ENCODE data around the gene LRTM1. TPM values are rescaled to one million over a fixed set of nuclear protein-coding genes. Genes with fewer than 3 reads are reported as not detected.

Gene LRTM1
- total RNA-seq, 2 donors from 2014 or later = not detected

DNA sequence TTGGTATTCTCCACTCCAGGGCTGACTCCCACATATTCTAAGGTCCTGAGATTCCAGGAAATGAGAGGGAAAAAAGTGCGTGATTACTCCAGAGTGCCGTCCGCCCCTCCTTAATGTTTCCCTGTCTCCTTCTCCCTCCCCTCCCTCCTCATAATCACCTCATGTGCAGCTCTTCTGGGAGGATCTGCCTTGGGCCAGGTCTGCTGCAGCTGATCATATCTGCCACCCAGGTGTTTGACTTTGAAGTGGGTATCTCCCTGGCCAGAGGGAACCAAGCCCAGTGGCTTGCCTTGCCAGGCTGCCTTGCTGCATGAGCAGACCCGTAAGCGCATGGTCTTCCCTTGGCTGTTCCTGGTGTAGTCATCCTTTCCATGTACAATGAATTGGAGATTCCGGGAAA lies 28.1 kb upstream of the LRTM1 start:
- ATAC-seq (no peak), DNase-seq (no peak)
- no peaks in the 10 kb centered on the region for H3K9me3 ChIP-seq (ENCODE audit: control insufficient read depth, low read length, poor library complexity, severe bottlenecking)
- Mint-ChIP-seq H3K27me3 (no peaks in the 10 kb centered on the region), H3K4me3 (no peak overlapping the region), H3K36me3 (ENCODE audit: low read depth) (no peaks in the 10 kb centered on the region), H3K4me1 (no peaks in the 10 kb centered on the region), H3K27ac (no peak overlapping the region)

DNA sequence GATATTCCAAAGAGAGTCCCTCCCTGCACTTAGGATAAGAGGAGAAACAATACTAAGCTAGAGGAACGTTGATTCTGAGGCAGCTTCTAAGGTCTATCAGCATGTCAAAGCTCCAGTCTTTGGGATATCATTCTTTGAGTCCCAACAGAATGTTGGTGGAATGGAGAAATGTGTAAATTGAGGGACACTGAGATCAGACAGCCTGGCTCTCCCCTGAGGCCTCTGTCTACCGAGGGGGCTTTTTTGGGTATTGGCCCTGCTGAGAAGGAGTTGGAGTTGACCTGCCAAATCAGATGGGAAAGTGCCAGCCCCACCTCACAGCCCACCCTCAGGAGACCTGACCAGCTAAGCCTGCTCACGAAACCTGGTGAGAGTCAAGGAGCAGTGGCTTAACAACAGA lies 27.6 kb upstream of the LRTM1 start:
- Mint-ChIP-seq H3K36me3 (ENCODE audit: low read depth) (no peaks in the 10 kb centered on the region), H3K4me3 (no peak overlapping the region), H3K4me1 (no peaks in the 10 kb centered on the region), H3K27me3 (no peaks in the 10 kb centered on the region), H3K27ac (no peak overlapping the region)
- DNase-seq (no peak), ATAC-seq (no peak)
- no peaks in the 10 kb centered on the region for H3K9me3 ChIP-seq (ENCODE audit: control insufficient read depth, low read length, poor library complexity, severe bottlenecking)

GRCh38 chr3:54954521-54954920 lies 26.7 kb upstream of the LRTM1 start:
- ATAC-seq = no peak
- no peak for DNase-seq
- H3K36me3 Mint-ChIP-seq (ENCODE audit: low read depth) = no peaks in the 10 kb centered on the region
- no peak overlapping the region for H3K4me3 Mint-ChIP-seq
- H3K27me3 Mint-ChIP-seq = no peaks in the 10 kb centered on the region
- no peak overlapping the region for H3K27ac Mint-ChIP-seq
- H3K4me1 Mint-ChIP-seq = no peaks in the 10 kb centered on the region
- no peaks in the 10 kb centered on the region for H3K9me3 ChIP-seq (ENCODE audit: control insufficient read depth, low read length, poor library complexity, severe bottlenecking)

DNA sequence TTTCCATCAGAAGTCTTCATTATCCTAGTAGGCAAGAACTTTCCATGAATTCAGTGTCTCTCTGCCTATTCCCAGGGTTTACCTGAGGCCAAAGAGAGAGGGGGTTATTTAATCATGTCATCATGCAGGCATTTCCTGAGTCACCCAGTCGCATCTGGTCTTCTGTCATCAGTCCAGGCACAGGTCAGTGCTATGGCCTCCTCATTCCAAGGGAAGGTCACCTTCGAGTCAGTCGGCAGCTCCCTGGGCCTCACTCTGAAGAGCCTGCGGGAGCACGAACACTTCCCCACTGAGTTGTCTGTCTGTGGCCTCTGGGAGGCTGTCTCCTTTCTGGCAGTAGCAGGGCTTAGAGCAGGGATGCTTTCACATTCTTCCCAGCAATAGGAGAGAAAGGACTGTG lies 26.2 kb upstream of the LRTM1 start:
- Mint-ChIP-seq H3K36me3 (ENCODE audit: low read depth) (no peaks in the 10 kb centered on the region), H3K4me1 (no peaks in the 10 kb centered on the region), H3K4me3 (no peak overlapping the region), H3K27me3 (no peaks in the 10 kb centered on the region), H3K27ac (no peak overlapping the region)
- no peak for DNase-seq
- H3K9me3 ChIP-seq (ENCODE audit: control insufficient read depth, low read length, poor library complexity, severe bottlenecking) = no peaks in the 10 kb centered on the region
- no peak for ATAC-seq

- no peak overlapping the region for H3K27ac Mint-ChIP-seq
- H3K27me3 Mint-ChIP-seq = no peaks in the 10 kb centered on the region
- no peak overlapping the region for H3K4me3 Mint-ChIP-seq
- no peak for ATAC-seq
- H3K4me1 Mint-ChIP-seq = no peaks in the 10 kb centered on the region
- DNase-seq = no peak
- no peaks in the 10 kb centered on the region for H3K36me3 Mint-ChIP-seq (ENCODE audit: low read depth)
- no peaks in the 10 kb centered on the region for H3K9me3 ChIP-seq (ENCODE audit: control insufficient read depth, low read length, poor library complexity, severe bottlenecking)
Observed at GRCh38 chr3:54951405-54951804, 23.5 kb upstream of the LRTM1 start.

GRCh38 chr3:54950391-54951003 lies 22.6 kb upstream of the LRTM1 start:
- ATAC-seq = no peak
- H3K27me3 Mint-ChIP-seq = no peaks in the 10 kb centered on the region
- H3K4me1 Mint-ChIP-seq = no peaks in the 10 kb centered on the region
- no peaks in the 10 kb centered on the region for H3K36me3 Mint-ChIP-seq (ENCODE audit: low read depth)
- H3K4me3 Mint-ChIP-seq = no peak overlapping the region
- no peak overlapping the region for H3K27ac Mint-ChIP-seq
- no peak for DNase-seq
- no peaks in the 10 kb centered on the region for H3K9me3 ChIP-seq (ENCODE audit: control insufficient read depth, low read length, poor library complexity, severe bottlenecking)

DNA sequence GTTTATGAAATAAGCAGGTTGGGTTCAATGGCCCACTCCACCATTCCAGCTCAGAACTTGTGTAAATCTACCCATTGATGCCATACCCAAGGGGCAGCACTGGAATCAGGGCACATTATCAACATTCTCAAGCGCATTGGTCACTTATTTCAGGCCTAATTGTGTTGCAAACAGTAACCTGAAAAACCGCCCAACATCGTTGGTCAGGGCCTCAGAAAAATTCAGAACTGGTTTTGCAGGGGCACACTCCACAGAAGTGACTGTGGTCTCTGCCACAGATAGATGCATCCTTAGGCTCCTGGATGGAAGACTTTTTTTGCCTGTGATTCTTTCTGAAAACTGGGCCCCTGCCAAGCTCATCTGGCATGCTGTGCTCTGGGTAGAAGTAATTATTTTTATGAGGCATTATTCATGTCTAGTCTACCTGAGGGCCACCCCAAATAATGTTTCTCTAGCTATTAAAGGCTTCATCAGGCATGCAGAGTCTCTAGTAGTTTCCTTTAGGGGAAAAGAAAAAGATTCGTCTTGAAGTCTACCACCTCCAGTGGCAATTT lies 21.7 kb upstream of the LRTM1 start:
- Mint-ChIP-seq H3K27ac (no peak overlapping the region), H3K36me3 (ENCODE audit: low read depth) (no peaks in the 10 kb centered on the region), H3K27me3 (no peaks in the 10 kb centered on the region), H3K4me1 (no peaks in the 10 kb centered on the region), H3K4me3 (no peak overlapping the region)
- ATAC-seq (no peak), DNase-seq (no peak)
- no peaks in the 10 kb centered on the region for H3K9me3 ChIP-seq (ENCODE audit: control insufficient read depth, low read length, poor library complexity, severe bottlenecking)

DNA sequence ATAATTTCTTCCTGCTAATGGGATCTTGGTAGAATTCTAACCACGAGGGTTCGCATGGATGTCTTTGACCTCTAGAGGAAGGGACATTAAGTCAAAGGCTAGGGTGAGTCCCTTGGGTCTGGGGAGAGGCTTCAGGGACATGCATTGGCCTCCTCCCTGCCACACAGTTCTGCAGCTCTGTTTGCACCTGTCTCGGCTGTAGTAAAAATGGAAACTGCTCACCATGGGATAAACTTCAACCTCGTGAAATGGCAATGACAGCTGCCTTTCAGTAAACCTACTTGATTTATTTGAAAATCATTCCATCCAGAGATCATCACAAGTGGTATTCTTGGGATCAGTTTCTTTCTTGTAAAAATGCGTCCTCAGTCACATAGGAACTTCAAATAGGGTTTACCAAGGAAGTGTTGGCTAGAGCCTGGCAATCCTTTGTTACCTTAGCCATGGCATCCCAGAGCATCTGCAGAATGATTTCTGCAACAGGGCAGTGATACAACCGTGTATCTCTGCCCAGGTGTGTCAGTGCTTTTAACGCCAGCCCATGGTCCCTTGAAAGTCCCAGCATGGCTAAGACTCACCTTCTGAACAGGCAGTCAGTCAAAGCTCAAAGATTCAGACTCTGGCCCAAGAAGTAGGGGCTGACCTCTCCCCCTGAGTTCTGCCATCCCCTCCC lies 14.0 kb upstream of the LRTM1 start:
- Mint-ChIP-seq H3K4me1 (no peaks in the 10 kb centered on the region), H3K4me3 (no peak overlapping the region), H3K36me3 (ENCODE audit: low read depth) (no peaks in the 10 kb centered on the region), H3K27ac (no peak overlapping the region), H3K27me3 (no peaks in the 10 kb centered on the region)
- H3K9me3 ChIP-seq (ENCODE audit: control insufficient read depth, low read length, poor library complexity, severe bottlenecking) = no peaks in the 10 kb centered on the region
- no peak for ATAC-seq
- no peak for DNase-seq

- ATAC-seq = no peak
- H3K36me3 Mint-ChIP-seq (ENCODE audit: low read depth) = no peaks in the 10 kb centered on the region
- no peak for DNase-seq
- H3K27me3 Mint-ChIP-seq = no peaks in the 10 kb centered on the region
- no peaks in the 10 kb centered on the region for H3K4me1 Mint-ChIP-seq
- no peak overlapping the region for H3K4me3 Mint-ChIP-seq
- H3K27ac Mint-ChIP-seq = no peak overlapping the region
- no peaks in the 10 kb centered on the region for H3K9me3 ChIP-seq (ENCODE audit: control insufficient read depth, low read length, poor library complexity, severe bottlenecking)
Observed at GRCh38 chr3:54940971-54941370, 13.1 kb upstream of the LRTM1 start.

- peaks cover 6% of the 10 kb centered on the region for H3K27me3 Mint-ChIP-seq
- H3K36me3 Mint-ChIP-seq (ENCODE audit: low read depth) = no peaks in the 10 kb centered on the region
- ATAC-seq = no peak
- no peaks in the 10 kb centered on the region for H3K9me3 ChIP-seq (ENCODE audit: control insufficient read depth, low read length, poor library complexity, severe bottlenecking)
- no peak overlapping the region for H3K27ac Mint-ChIP-seq
- DNase-seq = no peak
- H3K4me1 Mint-ChIP-seq = no peaks in the 10 kb centered on the region
- no peak overlapping the region for H3K4me3 Mint-ChIP-seq
Observed at GRCh38 chr3:54939557-54940300, 11.9 kb upstream of the LRTM1 start.

DNA sequence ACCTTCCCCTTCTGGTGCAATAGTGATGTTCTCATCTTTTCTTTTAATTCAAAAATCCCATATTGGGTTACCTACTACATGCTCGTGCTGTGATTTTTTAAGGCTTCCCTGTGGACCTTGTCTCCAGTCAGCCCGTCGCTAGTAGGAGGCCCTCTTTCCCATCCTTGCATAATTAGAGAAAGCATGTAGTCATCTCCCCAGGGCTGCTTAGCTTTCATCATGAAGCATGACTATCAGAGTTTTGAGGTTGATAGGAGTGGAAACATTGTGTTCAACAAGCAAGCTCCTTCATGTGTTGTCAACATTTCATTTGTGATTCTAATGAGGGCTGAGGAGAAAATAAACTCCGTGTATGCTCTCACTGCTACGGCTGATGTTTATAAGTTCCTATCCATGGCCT lies 8.7 kb upstream of the LRTM1 start:
- H3K4me1 Mint-ChIP-seq = no peaks in the 10 kb centered on the region
- no peak overlapping the region for H3K4me3 Mint-ChIP-seq
- no peak overlapping the region for H3K27ac Mint-ChIP-seq
- DNase-seq (no peak), ATAC-seq (no peak)
- H3K9me3 ChIP-seq (ENCODE audit: control insufficient read depth, low read length, poor library complexity, severe bottlenecking) = no peaks in the 10 kb centered on the region
- H3K27me3 Mint-ChIP-seq = peaks cover 7% of the 10 kb centered on the region
- no peaks in the 10 kb centered on the region for H3K36me3 Mint-ChIP-seq (ENCODE audit: low read depth)

DNA sequence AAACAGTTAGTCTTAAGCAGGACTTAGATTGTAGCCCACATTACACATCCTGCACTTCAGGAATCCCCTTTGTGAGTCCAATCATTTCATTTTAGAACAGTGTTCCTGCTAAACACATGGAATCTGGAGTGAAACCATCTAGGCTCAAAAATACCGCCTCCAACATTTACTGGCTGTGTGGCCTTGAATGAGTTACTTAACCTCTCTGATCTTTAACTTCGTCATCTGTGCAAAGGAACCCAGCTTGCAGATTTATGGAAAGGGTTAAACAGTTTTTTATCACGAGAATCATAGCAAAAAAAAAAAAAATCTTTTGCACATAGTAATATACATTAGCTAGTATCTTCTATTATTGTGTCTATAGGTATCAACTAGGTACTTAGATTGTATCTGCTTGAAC lies 8.0 kb upstream of the LRTM1 start:
- H3K4me3 Mint-ChIP-seq = no peak overlapping the region
- ATAC-seq = no peak
- H3K9me3 ChIP-seq (ENCODE audit: control insufficient read depth, low read length, poor library complexity, severe bottlenecking) = no peaks in the 10 kb centered on the region
- H3K27ac Mint-ChIP-seq = no peak overlapping the region
- no peaks in the 10 kb centered on the region for H3K36me3 Mint-ChIP-seq (ENCODE audit: low read depth)
- DNase-seq = no peak
- peaks cover 7% of the 10 kb centered on the region for H3K27me3 Mint-ChIP-seq
- H3K4me1 Mint-ChIP-seq = no peaks in the 10 kb centered on the region

DNA sequence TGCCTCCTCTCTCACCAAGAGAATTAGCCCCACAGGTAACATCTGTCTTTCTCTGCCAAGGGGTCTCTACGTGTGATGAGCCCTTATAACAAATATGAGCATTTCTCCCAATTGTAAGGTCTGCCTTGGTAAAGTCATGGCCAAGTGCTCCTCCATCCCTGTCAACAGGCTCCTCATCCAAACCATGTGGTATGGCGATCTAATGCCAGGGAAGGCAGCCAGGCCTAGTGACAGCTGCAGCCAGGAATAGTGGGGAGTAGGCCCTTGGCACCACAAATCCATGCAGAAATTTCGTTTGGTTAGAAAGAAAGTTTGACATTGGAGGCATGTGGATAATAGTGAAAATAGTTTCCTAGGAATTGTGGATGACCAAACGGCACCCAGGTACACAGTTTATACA lies 4.7 kb upstream of the LRTM1 start:
- Mint-ChIP-seq H3K27me3 (peaks cover 7% of the 10 kb centered on the region), H3K27ac (no peak overlapping the region), H3K4me1 (no peaks in the 10 kb centered on the region), H3K4me3 (no peak overlapping the region), H3K36me3 (ENCODE audit: low read depth) (no peaks in the 10 kb centered on the region)
- no peak for DNase-seq
- no peaks in the 10 kb centered on the region for H3K9me3 ChIP-seq (ENCODE audit: control insufficient read depth, low read length, poor library complexity, severe bottlenecking)
- no peak for ATAC-seq

Measured in T-helper 17 cell (primary cell).